NCI-H187 treated with DMSO at 0.1 percent for 48 hours (cell line): ENCODE data around the gene AK8.
"Not testable (repeated sequence)": the region's sequence is repeated elsewhere in the genome, so short reads cannot be mapped to it uniquely, and the experiment has no call there.

Source experiments
- DNase-seq: peaks from one replicate; lab custom pipeline; 2025; lab: John Stamatoyannopoulos, UW

AK8 gene

GRCh38 chr9:132797861-132798659, 80.0 kb downstream of the AK8 start:
- no peak for DNase-seq

- DNase-seq: no peak
Measured at GRCh38 chr9:132795511-132796303, 82.4 kb downstream of the AK8 start.

- no peak for DNase-seq
Measured at GRCh38 chr9:132794730-132795380, 83.2 kb downstream of the AK8 start.

- no peak for DNase-seq
Measured at GRCh38 chr9:132793606-132794580, 84.2 kb downstream of the AK8 start.

GRCh38 chr9:132792547-132792946, 85.5 kb downstream of the AK8 start:
- no peak for DNase-seq

GRCh38 chr9:132791699-132792240, 86.3 kb downstream of the AK8 start:
- no peak for DNase-seq

GRCh38 chr9:132789719-132790118, 88.4 kb downstream of the AK8 start:
- DNase-seq: no peak

GRCh38 chr9:132788378-132788777, 89.7 kb downstream of the AK8 start:
- no peak for DNase-seq

GRCh38 chr9:132787748-132788159, 90.3 kb downstream of the AK8 start:
- no peak for DNase-seq

- no peak for DNase-seq
Measured at GRCh38 chr9:132784286-132784830, 93.7 kb downstream of the AK8 start.

- no peak for DNase-seq
Measured at GRCh38 chr9:132783006-132783405, 95.1 kb downstream of the AK8 start.

- no peak for DNase-seq
Measured at GRCh38 chr9:132782037-132782436, 96.0 kb downstream of the AK8 start.

- DNase-seq: no peak
Measured at GRCh38 chr9:132780230-132781007, 97.7 kb downstream of the AK8 start.

- DNase-seq: no peak
Measured at GRCh38 chr9:132776891-132777290, 101.2 kb downstream of the AK8 start.

GRCh38 chr9:132776268-132776667, 101.8 kb downstream of the AK8 start:
- no peak for DNase-seq

- DNase-seq: no peak
Measured at GRCh38 chr9:132775720-132776119, 102.4 kb downstream of the AK8 start.

- DNase-seq: no peak
Measured at GRCh38 chr9:132774886-132775285, 103.2 kb downstream of the AK8 start.

GRCh38 chr9:132773764-132774339, 104.2 kb downstream of the AK8 start:
- no peak for DNase-seq

- no peak for DNase-seq
Measured at GRCh38 chr9:132773093-132773492, 105.0 kb downstream of the AK8 start.

- not testable (repeated sequence) for DNase-seq
Measured at GRCh38 chr9:132771752-132772151, 106.3 kb downstream of the AK8 start.
